T-helper 1 cell (primary cell): Measurements from ENCODE around the gene RNF167.
A peak's percentile ranks its signal among the peaks of the same experiment; 100 is the strongest.

Source experiments
- DNase-seq, 5 donors: peaks; one replicate each; pipeline ENCODE4 v3.0.0-alpha.2; 2012 to 2020

Gene RNF167

DNA sequence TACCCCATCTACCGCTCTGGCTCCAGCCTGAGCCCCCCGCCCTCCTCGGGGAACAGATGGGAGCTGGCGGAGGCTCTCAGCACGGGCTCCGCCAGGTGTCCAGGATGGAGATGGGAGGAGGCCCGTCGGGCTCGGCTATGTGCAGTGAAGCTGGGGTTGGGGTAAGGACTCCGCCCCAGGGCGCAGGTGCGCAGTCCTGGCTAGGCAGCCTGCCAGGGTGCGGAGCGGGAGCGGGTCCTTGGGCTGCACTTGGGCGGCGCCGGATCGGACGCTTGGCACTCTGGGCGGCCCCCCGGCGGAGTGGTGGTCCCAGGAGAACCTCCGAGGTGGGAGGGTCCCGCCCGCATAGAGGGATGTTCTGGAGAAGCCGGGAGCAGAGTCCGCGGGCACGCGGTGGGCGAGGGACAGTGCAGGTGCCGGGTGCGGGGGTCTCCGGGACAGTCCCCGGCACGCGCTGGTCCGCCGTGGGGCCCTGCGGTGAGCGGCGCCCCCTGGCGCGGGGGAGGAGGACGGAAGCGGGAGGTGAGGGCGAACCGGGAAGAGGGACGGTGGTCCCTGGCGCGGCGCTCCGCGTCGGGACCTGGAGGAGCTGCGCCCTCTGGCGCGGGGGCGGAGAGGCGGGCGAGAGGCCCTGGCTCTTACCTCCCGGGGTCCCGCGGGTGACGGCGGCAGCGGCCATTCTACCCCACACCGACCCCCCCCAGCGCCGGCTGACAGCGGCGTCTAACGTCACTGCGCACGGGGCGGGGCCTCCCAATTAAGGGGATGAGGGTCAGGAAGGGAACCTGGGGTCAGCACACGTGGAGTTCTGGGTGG lies 47.1 kb downstream of the RNF167 start, which contains the start of gene CAMTA2:
Gene CAMTA2 (minus strand): TSS at position 725 of the 816 bp plus-strand sequence. CDS start 1,453 bp downstream, outside the sequence.
- DNase-seq: peak; percentile 71 to 85 (median 82)

DNA sequence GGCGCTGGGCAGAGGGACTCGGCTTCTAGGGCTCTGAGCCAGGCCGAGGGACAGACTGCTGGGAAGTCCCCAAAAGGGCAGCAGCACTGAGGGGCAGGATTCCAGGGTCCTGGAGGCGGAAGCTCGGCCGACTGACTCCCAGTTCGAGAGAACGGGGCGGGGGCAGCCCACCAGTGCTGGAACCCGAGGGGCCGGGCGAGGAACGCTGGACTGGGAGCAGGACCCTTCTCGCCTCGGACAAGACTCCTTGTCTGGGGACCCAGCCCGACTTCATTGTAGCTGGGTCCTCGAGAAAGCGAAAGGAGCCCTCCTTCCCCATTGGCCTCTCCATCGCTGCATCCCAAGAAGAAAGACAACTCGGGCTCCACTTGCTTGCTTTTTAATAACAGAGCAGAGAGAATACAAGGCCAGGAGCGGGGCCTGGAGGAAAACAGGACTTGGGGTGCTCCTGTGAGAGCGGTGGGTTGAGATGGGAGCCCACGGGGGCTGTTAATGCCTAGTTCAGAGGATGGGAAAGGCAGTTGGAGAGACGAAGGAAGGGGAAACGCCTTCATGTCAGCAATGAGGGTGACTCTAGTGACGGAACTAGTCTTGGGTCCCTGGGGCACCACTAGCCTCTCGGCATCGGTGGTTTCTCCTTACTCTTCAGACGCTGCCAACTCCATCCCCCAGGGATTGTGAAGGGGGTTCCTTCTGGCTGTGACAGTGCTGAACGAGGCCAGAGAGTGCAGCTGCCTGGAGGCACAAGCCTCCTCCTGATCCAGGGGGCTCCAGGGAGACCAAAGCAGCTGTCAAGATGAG lies 47.9 kb downstream of the RNF167 start:
- DNase-seq: no peak

- no peak for DNase-seq
Observed at GRCh38 chr17:4994081-4994595, 54.1 kb downstream of the RNF167 start.
